Activated T-cell treated with anti-CD3 and anti-CD28 coated beads for 24 hours (primary cell): ENCODE measurements around the gene FAS.

ENCODE experiments used
- DNase-seq: peaks from one replicate; pipeline ENCODE4 v3.0.0-alpha.2; 2020; ENCODE audit warnings: low read depth

FAS gene

DNA sequence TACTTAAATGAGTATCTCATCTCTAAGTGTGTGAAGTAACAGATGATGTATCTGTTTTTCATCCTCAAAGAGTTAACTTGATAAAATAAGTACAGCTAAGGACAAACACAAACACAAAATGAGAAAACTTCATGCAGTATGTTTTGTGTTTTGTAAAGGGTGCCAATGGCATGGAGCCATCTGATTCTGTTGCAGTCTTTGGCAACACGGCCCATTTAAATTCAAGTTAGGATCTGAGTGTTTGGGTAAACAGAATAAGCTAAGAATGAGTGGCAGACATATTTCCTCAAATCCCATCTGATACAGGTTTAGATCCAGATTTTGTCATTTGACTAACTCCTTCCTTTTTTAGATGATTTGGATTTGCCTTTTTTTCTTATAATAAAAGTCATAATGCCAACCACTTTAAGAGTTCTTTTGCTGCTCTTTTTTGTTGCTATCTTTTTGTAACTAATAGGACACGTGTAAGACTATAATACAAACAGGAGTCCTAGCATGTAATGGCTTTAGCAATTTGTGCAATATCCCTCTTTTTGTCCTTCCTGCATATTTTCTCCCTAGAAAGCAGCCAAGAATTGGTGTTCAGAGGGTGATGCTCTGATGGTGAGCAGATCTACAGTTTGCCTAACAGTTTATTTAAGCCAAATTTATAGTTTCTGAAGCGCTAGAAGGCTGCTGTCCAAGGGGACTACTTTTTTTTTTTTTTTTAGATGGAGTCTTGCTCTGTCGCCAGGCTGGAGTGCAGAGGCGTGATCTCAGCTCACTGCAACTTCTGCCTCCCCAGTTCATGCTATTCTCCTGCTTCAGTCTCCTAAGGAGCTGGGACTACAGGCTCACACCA, 19.2 kb upstream of the FAS start:
- DNase-seq, result no peak

DNA sequence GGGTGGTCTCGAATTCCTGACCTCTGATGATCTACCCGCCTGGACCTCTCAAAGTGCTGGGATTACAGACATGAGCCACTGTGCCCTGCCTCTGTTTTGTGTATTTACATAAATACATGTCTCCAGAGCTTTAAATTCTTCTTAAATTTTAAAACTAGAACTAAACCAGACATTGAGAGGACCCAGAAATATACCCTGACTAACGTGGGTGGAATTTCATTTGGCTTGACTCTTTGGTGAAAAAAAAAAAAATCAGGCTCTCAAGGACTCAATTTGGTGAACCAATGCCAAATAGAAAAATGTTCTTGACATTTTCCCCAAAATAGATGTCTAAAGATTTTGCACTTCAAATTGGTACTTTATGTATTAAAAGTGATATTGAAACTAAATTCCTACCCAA, 16.6 kb upstream of the FAS start:
- no peak for DNase-seq

DNA sequence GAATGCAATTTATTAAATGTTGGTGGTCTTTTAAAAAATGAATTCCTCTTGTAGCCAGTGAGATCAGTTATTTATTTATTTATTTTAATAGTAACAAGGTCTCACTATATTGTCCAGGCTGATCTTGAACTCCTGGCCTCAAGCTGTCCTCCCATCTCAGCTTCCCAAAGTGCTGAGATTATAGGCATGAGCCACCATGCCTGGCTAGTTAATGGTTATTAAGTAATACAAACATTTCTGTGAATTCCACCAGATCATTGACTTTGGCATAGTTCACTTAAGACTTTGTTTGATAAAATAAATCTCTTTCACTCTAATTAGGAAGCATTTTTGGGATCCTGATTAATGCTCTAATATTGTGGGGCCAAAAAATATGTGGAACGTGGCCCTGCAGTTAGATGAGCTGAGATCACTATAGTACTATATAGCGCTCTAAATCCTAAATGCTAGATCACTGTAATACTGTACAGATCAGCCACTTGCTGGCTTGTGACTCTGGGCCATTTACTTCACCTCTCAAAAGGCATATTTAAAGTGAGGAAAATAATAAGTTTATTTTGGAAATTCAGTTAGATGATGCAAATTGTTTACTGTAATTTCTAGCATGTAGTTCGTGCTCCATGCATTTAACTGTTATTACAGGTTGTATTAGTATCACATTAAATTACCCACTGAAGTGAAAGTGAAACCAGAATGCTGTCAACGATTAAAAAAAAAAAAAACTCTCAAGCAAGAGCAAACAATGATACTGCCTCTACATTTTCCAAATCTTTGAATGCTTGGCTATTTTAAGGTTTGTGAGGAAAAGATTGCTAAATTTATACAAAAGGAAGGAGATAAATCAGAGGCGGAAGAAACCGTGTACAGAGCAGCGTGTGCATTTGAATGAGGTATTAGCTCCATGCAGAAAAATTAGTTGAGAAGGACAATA, 15.9 kb upstream of the FAS start:
- DNase-seq, result no peak

DNA sequence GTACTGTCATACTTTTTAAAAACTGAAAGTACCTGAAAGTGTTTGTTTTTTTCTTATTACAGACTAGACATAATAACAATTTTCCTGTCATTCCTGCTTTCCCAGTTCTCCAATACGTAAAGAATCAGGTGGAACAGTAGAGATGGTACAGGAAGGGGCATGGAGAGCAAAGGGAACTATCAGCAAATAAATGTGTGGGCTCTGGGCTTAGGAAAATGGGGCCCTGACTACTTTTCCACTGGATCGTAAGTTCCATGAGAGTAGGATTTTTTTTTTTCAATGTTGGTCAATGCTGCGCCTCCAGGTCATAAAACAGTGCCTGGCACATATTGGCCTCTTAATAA, 15.2 kb upstream of the FAS start:
- DNase-seq, result no peak

DNA sequence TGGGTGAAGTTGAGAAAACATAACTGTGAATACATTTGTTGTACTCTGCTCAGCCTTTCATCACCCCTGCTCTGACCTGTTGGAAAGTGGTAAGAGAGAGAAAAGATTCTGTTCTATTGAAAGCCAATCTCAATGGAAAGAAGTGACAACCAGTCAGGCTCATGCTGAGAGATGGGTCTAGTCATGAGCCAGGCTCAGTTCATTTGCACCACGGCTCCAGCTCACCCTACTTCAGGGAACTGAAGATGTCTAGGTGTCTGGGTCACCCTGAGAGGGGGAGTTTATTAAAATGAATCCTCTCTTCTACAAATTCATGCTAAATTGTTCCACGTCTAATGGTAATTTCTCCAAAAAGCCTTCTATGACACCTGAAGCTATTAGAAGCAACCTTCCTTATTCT, 12.1 kb upstream of the FAS start:
- DNase-seq, result no peak

DNA sequence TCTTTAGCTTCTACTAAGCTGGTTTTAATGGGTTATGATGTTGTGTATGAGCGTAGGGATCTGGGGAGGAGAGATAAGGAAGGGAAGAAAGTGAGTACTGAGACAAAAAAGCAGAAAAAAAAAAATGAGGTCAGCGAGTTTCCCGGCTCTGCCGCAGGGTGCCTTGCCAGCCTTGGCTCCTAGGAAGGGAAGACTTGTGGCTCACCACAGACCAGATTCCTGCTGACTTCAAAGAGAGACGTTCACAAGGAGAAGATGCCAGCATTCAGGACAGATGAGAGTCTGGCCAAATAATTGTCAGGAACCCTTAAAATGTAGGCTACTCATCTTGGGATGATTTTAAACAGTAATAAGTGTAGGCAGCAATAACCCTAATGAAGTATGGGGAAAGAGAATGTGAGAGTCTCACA, 11.4 kb upstream of the FAS start:
- DNase-seq, result no peak

DNA sequence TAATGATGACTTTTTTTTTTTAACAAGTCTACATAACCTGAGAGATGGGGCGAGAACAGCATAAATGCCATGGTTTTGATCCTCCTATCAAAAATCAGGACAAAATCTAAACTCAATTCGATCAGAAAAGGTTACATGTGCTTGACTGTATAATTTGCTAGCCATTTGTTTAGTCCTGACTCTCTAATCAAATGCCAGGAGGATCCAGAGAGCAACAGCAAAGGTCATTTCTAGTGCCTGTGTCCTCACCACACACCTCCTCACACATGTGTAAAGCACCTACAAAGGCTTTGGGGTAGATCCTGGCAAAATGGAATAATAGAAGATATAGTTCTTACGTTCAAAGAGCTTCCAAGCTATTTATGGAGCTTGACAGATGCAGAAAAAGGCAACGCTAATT, 11.0 kb upstream of the FAS start:
- DNase-seq, result no peak

DNA sequence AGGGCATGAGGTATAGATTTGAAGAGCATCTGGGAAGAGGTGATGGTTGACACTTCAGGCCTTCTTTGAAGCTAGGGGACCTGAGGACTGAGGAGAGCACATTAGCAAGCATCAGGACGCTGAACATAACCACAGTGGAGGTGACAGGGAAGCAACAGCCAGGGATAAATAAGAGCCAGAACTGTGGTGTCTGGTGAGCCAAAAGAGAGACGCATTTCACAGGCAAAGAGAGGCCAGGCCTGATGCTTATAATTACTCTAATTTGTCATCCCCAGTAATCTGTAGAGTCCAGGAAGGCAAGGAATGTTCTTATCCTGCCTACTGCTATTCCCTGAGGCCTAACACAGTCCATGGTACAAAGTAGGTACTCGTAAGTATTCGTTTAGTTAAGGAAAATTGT, 10.4 kb upstream of the FAS start:
- DNase-seq, result no peak

DNA sequence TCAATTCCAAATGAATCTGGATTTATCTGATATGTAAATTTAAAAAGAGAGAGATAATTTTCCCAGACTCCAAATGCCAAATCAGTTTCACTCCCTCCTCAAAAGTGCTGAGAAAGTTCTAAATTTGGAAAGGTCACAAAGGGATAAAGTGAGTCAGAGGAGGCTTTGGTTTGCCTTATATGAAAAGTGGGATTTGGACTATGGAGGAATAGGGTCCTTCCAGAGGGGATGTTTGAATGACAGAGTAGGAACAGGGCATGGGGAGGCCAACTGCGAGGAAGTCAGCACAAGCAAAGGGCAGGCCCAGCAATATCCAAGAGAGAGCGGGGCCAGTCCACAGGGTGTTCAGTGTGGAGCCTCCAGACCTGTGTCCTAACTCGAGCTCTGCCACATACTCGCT, 9.8 kb upstream of the FAS start:
- DNase-seq, result no peak

DNA sequence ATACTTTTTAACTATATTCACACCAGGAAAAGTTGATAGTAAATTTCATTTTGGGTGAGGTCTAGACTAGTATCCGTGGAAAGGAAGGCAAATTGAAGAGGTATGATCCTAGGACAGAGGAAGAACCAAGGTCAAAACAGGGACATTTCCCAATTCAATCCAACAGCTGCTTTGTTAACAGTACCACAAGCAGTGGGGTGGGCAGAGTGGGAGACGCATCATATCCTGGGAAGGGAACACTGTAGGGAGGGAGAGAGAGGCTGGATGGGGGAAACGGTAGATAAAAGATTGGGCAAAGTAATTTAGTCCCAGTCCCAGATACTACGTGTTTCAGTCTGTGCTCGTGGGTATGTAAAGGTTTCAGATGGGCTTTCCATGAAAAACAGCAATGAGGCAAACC, 9.2 kb upstream of the FAS start:
- no peak for DNase-seq

DNA sequence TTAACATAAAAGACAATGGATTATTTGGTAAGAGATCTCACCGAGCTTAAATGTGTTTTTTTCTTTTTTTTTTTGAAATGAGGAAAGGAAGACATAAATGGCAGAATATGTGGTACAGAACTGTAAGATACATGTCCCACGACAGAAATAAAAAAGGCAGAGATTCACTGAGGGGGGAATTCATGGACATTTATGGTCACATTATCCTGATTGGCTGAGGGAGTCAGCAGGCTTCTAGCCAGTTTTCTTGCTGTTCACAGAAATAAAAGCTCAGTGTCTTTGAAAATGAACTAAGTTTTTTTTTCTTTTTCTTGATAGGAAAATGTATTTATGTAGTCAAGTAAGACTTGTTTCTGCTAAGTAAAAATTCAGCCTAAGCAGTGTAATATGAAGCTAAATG, 8.2 kb upstream of the FAS start:
- DNase-seq, result no peak

DNA sequence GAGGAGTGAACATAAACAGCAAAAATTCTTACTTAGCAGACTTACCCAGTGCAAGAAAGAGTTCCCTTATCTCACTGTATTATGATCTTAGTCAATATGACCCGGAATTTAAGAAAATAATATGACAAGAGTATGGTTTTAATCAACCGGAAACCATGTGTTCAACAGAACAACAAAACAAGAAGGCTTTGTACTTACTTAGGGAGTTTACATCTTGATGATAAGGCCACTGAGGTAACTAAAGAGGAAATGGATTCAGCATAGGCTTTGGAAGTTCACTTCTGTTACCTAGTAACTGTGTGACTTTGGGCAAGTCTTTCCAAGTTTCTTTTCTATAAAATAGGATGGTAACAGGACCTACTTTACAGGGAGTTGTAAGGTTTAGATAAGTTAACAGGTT, 7.4 kb upstream of the FAS start:
- no peak for DNase-seq

DNA sequence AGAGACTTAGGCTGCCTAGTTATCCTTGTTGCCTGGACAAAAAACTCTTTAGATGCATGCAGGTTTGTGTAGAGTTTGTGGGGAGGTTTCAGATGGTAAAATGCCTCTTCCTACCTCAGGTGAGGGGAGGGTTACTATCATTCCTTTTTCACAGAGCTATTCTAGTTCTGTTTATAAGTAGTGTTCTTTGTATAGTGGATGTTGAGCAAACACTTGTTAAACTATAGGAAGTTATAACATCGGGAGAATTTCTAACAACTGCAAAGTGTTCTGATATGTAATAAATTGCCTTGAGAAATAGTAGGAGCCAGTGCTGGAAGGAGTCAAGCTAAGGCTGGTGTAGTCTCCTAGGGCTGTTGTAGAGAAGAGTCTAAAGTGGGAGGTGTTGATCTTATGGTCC, 6.7 kb upstream of the FAS start:
- no peak for DNase-seq

DNA sequence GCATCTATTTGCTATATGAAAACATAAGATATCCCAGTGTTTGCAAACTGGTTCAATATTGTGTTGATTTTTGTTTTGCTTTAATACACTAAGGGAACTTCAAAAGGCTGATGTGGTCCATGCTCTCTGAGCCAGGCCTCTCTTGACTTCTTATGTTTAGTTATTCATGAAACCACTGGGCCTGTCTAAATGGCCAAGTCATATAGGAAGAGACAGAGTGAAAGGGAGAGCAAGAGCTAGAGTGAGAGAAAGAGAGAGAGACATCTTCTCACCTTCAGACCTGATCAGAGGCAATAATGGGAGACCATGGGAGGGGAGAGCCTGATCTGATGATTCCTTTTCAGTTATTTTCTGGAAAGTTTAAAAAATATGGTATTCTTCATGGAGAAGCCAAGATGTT, 6.1 kb upstream of the FAS start:
- no peak for DNase-seq

DNA sequence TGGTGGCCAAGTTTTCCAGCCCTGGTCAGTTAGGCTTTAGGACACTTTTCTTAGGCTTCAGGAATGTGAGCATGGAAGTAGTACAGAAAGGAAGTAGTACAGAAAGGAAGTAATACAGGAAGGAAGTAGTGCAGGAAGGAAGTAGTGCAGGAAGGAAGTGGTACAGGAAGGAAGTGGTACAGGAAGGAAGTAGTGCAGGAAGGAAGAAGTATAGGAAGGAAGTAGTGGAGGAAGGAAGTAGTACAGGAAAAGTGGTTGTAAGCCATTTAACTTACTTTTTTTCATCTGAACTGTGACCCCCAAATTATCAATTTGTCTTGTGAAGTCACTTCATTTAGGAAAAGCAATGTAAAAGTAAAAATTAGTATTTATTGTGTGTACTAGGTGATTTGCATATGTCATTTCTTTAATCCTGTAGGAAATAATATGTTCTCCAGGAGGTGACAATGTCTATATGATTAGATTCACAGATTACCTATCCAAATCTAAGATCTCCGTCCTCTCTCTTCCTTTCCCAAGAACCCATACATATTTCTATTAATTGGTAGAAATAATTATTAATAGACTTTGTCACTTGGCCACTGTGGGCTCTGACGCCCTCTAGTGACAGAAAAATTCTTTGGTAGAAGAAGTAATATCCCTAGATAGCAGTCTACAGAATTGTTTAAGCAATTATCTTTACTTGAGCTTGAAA, 3.9 kb upstream of the FAS start:
- DNase-seq, result no peak

DNA sequence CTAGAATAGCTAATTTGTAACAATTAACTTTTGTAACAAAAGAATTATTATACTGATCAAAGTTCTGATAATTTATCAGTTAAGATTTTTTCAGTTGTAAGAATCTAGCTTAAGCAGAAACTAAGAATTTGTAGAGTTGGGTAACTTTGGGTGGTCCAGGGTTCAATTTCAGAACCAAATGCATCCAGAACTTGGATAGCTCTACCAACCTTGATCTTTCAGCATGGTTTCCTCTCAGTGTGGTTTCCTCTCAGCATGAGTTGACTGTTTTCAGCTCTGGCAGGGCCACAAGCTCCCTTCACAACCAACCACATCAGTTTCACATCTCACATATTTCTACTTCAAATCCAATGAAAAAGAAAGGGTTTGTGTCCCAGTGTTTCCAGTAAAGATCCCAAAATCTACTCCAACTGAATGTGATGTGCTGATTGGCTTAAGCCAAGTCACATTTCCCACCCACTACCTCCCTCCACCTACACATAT, 3.3 kb upstream of the FAS start:
- no peak for DNase-seq

DNA sequence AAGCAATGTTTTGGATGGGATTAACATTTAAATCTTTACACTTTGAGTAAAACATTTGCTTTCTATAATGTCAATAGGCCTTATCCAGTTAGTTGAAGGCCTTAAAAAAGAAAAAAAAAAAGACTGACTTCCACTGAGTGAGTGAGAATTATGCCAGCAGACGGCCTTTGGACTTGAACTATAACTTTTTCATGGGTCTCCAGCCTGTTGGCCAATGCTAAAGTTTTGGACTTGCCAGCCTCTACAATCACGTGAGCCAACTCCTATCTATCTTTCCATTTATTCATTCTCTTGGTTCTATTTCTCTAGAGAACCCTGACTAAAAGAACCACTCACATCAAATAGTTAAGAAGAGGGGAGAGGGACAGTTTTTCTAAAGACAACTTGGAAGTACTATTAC, 2.8 kb upstream of the FAS start:
- DNase-seq, result no peak

DNA sequence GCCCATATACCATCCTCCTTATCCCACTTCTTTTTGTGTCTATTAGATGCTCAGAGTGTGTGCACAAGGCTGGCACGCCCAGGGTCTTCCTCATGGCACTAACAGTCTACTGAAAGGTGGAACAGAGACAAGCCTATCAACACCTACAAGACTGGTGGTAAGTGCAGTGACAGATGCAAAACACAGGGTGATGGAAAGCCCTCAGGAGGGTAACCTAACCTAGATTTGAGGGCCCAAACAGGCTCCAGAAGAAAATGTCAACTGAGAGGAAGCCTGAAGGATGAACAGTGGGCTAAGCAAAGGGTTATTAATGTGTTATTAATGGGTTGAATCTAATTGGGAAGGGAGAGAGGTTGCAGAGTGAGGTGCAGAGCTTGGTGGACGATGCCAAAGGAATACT, 1.2 kb upstream of the FAS start:
- no peak for DNase-seq

DNA sequence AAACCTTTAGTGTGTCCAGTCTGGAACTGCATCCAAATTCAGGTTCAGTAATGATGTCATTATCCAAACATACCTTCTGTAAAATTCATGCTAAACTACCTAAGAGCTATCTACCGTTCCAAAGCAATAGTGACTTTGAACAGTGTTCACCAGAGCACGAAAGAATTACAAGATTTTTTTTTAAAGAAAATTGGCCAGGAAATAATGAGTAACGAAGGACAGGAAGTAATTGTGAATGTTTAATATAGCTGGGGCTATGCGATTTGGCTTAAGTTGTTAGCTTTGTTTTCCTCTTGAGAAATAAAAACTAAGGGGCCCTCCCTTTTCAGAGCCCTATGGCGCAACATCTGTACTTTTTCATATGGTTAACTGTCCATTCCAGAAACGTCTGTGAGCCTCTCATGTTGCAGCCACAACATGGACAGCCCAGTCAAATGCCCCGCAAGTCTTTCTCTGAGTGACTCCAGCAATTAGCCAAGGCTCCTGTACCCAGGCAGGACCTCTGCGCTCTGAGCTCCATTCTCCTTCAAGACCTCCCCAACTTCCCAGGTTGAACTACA, 694 bp upstream of the FAS start:
- DNase-seq, result no peak

DNA sequence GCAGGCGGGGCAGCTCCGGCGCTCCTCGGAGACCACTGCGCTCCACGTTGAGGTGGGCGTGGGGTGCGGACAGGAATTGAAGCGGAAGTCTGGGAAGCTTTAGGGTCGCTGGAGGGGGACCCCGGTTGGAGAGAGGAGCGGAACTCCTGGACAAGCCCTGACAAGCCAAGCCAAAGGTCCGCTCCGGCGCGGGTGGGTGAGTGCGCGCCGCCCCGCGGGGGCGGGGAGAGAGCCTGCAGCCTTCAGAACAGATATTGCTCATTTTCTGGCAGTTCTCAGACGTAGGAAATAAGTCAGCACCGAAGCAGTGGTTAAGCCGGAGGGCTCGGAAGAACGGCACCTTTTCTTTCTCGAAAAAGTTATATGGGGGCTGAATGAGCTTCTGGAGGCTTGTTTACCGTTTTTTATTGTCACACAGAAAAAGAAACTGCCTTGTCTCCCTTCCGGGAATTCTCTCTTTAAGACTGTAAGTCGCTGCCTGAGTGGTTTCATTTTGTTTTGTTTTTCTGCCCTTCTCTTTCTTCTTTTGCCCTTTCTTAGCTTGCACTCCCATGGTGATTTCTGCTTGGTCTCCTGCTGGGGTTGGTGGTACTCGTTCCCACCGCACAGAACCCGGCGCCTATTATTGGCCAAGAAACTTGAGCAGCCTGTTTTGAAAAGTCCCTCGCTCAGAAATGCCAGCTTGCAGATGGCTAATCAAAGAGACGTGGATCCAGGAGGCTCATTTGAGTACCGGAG, 732 bp downstream of the FAS start:
- DNase-seq, result peak; percentile 64

DNA sequence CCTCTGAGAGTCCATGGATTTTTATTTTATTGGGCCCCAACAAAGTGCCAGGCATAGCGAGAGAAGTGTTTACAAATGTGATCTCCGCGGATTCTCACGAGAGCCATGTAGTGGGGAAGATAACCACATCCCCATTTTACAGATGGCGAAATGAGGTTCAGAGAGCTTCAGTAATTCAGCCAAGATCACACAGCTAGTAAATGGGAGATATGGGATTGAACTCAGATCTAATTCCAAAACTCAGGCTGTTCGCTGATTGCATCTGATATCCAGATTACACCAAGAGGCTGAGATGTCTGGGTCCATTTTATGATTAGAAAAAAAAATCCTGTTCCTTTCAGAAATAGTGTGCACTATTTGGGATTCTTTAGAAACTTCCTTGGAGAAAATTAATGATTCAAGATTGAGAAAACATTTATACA, 1.3 kb downstream of the FAS start:
- DNase-seq, result no peak
